Measurements from ENCODE around the gene MEOX2. TPM values are rescaled to one million over a fixed set of nuclear protein-coding genes. Genes with fewer than 3 reads are reported as not detected.
A peak's percentile ranks its signal among the peaks of the same experiment; 100 is the strongest.

Gene MEOX2
- total RNA-seq, 1 experiment from 2014 or later = not detected

DNA sequence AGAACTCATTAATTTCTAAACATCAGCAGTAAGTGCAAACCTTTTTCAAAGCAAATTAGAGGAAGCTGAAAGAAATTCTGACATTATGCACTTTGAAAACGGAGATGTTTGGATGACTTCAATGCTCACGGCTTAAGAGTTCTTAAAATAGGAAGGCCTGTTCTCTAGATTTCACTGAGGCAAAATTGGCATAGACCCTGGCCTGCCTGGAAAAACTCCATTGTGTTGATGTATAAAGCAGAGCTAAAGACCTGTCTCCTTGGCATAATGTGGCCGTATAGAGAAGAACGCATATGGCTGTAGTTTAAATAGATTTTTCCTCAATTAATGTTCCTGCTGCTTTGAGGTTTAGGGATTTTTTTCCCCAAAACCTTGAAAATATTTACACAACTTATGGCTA, 100.2 kb downstream of the MEOX2 start:
- no peak for DNase-seq (ENCODE audit: low read depth)
- in situ Hi-C loops (cut with HindIII; ENCODE audit: low pct_unique_long_range_greater_than_20kb, low sequenced_read_pairs) = no loop called here

DNA sequence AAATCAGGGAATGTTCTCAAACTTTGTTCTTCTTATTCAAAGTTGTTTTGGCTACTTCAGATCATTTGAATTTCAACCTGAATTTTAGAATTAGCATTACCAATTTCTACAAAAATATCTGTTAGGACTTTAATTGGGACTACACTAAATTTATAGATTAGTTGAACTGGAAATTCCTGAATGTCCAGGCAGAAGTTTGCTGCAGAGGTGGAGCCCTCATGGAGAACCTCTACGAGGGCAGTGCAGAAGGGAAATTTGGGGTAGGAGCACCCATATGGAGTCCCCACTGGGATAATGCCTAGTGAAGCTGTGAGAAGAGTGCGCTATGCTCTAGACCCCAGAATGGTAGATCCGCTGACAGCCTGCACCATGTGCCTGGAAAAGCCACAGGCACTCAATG, 101.9 kb downstream of the MEOX2 start:
- no peak for DNase-seq (ENCODE audit: low read depth)
- in situ Hi-C loops (cut with HindIII; ENCODE audit: low pct_unique_long_range_greater_than_20kb, low sequenced_read_pairs) = no loop called here

DNA sequence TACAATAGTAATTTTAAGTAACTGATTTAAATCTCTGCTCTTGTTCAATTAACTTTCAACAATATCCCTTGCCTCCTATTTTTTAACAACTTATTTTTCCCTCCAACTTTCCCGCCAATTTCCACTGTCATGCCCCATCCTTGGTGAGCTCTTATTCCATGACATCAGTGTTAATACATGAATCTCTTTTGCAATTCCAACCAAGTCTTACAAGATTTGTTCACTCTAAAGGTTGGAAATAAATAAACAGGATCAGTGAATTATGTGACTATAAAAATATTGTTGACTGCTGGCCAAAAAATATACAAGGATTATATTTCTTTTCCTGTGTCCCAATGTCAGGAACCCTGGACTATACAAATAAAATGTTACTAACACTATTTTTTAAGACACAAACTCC, 103.7 kb downstream of the MEOX2 start:
- DNase-seq (ENCODE audit: low read depth) = no peak
- in situ Hi-C loops (cut with HindIII; ENCODE audit: low pct_unique_long_range_greater_than_20kb, low sequenced_read_pairs) = no loop called here

DNA sequence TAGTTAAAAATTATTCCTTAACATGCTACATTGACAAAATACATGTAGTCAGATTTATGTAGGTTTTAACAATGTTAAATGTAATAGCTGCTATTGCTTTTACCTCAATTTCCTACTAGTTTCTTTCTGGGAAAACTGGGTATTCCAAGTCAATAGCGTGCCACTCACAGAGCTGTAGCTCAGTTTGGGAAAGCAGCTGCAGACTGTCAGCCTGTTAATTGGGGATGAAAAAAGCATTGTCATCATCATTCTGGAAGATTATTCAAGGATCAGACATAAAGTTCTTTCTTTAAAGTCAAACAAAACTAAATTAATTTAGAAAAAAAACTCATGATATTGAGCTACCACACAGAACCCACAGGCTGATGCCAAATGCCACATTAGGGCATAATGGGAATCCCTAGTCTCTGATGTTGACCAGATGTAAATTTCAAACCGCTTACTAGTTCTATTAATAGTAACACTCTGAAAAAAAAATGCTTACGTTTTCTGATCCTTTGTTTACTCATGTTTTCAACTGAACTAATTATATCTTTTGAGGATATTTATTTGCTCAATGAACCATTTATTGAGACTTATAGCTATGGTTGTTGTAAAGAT, 105.0 kb downstream of the MEOX2 start:
- in situ Hi-C loops (cut with HindIII; ENCODE audit: low pct_unique_long_range_greater_than_20kb, low sequenced_read_pairs) = no loop called here
- DNase-seq (ENCODE audit: low read depth) = no peak

DNA sequence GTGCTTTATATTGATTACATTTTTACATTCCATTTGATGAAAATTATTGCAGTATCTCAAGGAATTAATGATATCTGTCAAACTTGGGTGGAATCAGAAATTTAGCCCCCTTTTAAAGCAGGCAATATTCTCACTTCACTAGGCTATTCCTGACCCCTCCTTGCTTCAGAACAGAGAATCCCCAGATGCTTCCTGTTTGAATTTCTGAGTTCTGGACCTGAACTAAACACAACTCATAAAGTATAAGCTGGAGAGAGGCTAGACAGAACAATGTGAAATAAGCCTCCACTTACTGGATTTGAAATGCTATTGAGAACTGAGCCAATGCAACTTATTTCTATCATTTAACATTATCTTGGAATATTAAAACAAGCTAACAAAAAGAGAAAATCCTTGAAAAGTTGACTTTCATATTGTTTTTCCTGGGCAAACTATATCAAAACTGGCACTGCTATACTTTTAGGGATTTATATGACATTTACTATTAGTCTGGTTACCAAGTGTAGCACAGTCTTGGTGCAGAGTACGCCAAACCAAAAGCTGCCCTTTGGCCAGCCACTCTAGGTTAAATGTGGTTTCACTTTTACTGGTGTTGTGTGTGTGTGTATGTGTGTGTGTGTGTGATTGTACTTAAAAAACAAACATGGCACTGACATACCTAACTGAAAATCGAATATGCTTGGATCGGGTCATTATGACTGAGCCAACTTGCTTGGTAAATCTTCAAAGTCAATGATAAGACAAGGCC, 105.7 kb downstream of the MEOX2 start:
- DNase-seq (ENCODE audit: low read depth) = no peak
- in situ Hi-C loops (cut with HindIII; ENCODE audit: low pct_unique_long_range_greater_than_20kb, low sequenced_read_pairs) = no loop called here

DNA sequence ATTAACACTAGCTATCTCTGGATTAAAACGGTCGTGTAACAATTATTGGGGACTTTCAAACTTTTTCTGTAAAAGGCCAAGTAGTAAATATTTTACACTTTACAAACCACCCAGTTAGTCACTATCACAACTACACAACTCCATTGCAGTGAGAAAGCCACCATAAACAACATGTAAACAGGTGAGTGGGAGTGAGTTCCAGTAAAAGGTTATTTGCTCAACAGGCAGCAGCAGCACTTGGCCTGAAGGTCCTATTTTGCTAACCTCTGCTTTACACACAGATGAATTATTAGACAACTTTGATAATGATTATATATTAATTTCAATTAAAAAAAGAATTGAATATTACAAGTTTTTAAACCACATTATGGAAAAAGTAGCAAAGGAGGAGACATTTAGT, 108.9 kb downstream of the MEOX2 start:
- no peak for DNase-seq (ENCODE audit: low read depth)
- in situ Hi-C loops (cut with HindIII; ENCODE audit: low pct_unique_long_range_greater_than_20kb, low sequenced_read_pairs) = no loop called here

DNA sequence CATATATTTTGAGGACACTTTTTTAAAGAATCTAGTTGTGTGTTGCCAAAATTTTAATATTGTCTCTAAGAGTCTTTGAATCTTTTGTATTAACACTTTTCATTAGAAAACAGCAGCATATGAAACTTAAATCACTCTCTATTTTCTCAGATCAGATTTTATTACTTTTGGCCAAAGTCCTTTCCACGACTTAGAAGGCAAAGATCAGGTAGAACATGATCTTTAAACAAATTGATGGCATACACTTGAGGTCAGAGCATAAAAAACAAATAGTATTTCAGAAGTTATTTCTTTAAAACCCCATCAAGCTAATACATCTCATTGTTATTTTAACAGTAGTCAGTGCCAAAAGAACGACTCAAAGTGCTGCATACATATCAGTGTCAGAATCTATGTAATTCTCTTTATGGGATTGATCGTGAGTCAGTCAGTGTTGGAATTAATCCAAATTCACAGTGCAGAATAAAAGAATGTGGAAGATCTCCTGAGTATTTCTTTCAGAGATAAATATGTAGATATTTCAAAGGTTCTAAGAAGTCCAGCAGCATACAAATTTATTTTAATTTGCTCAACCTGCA, 115.1 kb downstream of the MEOX2 start:
- in situ Hi-C loops (cut with HindIII; ENCODE audit: low pct_unique_long_range_greater_than_20kb, low sequenced_read_pairs) = no loop called here
- no peak for DNase-seq (ENCODE audit: low read depth)

DNA sequence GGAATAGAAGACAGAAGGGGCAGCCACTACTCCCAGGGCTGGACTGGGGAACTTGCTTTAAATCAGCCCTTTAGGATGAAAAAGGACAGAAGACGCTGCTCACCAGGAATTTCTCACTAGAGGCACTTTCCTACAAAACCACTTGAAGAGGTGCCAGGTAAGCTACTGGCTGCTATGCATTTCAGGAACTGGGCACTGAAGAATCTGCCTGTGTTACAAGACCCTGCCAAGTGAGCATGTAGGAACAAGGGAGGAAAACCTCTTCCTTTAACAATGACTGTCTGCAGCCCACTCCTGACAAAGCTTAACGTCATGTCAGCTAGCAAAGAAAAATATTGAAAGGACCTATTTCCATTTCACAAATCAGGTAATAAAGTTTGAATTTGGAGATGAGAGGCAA, 118.8 kb downstream of the MEOX2 start:
- in situ Hi-C loops (cut with HindIII; ENCODE audit: low pct_unique_long_range_greater_than_20kb, low sequenced_read_pairs) = no loop called here
- no peak for DNase-seq (ENCODE audit: low read depth)

DNA sequence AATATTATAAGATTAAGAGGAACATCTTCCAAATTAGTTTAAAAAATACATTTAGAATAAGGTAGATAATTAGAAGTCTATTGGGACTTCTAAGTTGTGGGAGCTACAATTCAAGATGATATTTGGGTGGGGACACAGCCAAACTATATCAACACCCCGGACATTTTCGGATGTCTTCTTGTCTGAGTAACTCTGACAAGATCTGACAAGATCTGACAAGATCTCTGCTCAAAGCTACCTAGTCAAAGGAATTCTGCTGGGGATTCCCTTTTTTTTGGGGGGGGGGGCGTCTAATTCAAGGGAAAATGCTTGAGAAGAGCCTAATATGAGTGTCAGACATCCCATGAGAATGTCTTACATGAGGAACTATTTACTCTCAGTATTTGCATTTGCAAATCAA, 119.4 kb downstream of the MEOX2 start:
- in situ Hi-C loops (cut with HindIII; ENCODE audit: low pct_unique_long_range_greater_than_20kb, low sequenced_read_pairs) = no loop called here
- no peak for DNase-seq (ENCODE audit: low read depth)

DNA sequence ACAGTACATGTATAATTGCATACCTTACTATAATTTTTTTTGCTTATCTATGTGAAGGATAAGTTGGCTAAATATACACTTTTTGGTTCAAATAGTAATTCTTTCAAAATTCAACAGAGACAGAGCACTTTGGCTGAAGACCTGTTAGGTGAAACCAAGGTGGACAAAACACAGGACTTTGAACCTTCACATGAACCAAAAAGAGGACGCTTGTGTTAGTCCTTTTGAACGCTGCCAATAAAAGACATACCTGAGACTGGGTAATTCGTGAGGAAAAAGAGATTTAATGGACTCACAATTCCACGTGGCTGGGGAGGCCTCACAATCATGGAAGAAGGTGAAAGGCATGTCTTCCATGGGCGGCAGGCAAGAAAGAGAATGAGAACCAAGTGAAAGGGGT, 120.0 kb downstream of the MEOX2 start:
- in situ Hi-C loops (cut with HindIII; ENCODE audit: low pct_unique_long_range_greater_than_20kb, low sequenced_read_pairs) = no loop called here

DNA sequence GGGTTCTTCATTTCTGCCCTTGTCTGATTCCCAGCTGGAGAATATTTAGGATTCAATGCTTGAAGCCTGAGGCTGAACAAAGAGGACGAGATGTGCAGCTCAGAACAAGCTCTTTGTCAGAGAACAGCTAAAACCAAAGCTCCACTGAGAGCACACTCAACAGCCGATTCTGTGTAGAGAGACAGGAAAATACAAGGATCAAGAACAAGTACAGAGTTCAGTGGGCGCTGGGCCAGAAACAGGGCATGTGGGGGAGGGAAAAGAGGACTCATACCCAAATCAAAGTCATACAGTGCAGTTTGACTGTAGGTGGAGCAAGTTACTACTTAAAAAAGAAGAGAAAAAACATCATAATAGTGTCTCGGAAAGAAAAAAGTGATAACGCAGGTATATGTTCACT, 124.6 kb downstream of the MEOX2 start, which contains the start of gene AGMO:
Gene AGMO, minus strand, starts transcription at position 181 of the 400 bp plus-strand sequence.
- peak; percentile 86 for DNase-seq (ENCODE audit: low read depth)
- in situ Hi-C loops (cut with HindIII; ENCODE audit: low pct_unique_long_range_greater_than_20kb, low sequenced_read_pairs) = no loop called here

More for the DNA sequence above, 120.0 kb downstream of the MEOX2 start:
- no peak for DNase-seq (ENCODE audit: low read depth)

Other genes starting within 250 kb of the MEOX2 start
- gene AGMO, start 124.7 kb downstream of the MEOX2 start, total RNA-seq (2014; rRNA removed; shearing (Covaris generic); ENCODE audit: low replicate concordance) = 0.84 and 1.3 TPM in 2 replicates